ENCODE measurements around the gene NEUROG2.

DNA sequence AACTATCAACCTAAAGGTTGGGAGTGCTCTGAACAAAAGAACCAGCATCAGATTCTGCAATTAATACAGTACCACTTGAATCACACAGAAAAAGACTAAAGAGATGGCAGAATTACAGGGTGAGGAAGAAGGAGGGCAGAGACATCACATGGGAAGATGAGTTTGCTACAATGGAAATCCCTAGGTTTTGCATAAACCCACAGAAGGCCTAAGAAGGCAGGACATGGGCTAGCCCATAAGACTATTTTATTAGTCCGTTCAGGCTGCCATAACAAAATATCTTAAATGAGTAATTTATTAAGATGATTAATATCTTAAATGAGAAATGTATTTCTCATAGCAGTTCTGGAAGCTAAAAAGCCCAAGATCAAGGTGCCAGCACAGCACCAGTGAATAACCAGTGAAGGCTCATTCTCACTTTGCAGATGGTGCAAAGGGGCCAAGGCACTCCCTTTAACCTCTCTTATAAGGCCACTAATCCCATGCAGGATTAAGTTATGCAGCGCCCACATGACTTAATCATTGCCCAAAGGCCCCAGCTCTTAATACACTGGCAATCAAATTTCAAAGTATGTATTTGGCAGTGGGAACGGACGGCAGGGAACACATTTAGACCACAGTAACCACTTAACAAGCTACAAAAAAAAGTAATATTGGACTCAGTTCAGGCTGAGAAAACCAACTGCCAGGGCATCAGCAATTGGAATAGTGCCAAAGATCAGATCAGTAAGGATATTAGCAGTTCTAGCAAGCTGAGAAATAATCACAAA, 47.6 kb upstream of the NEUROG2 start:
- TF ChIP-seq, protein P1, sequence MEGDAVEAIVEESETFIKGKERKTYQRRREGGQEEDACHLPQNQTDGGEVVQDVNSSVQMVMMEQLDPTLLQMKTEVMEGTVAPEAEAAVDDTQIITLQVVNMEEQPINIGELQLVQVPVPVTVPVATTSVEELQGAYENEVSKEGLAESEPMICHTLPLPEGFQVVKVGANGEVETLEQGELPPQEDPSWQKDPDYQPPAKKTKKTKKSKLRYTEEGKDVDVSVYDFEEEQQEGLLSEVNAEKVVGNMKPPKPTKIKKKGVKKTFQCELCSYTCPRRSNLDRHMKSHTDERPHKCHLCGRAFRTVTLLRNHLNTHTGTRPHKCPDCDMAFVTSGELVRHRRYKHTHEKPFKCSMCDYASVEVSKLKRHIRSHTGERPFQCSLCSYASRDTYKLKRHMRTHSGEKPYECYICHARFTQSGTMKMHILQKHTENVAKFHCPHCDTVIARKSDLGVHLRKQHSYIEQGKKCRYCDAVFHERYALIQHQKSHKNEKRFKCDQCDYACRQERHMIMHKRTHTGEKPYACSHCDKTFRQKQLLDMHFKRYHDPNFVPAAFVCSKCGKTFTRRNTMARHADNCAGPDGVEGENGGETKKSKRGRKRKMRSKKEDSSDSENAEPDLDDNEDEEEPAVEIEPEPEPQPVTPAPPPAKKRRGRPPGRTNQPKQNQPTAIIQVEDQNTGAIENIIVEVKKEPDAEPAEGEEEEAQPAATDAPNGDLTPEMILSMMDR (IDR thresholded peaks at IDR 0.05 in 4 of 5, conservative IDR thresholded peaks at IDR 0.05 in 1 of 5) = no peak
- TF ChIP-seq POLR2A (IDR thresholded peaks at IDR 0.05) = no peak

All from gastrocnemius medialis (tissue), 4 donors.